ENCODE data around the gene JAZF1.
A peak's percentile ranks its signal among the peaks of the same experiment; 100 is the strongest.

JAZF1 gene

GRCh38 chr7:28064437-28064836 is 116.2 kb downstream of the JAZF1 start:
- H3K27me3 ChIP-seq (ENCODE audit: low read length), result no peaks in the 10 kb centered on the region
- no peaks in the 10 kb centered on the region for H3K9me2 ChIP-seq (replicated peaks; ENCODE audit: insufficient read depth, low read length)
- H3K36me3 ChIP-seq (ENCODE audit: low read length), result no peaks in the 10 kb centered on the region
- no peak overlapping the region for H3K9ac ChIP-seq (ENCODE audit: low read length)
- H3K27ac ChIP-seq (ENCODE audit: low read depth, low read length), result no peak overlapping the region
- H3K4me3 ChIP-seq (ENCODE audit: insufficient read depth, low read length, poor library complexity, severe bottlenecking), result no peak overlapping the region
- H4K20me1 ChIP-seq (ENCODE audit: low read depth, low read length), result peaks cover 31% of the 10 kb centered on the region
- no peak for TF ChIP-seq CTCF (IDR thresholded peaks at IDR 0.05; ENCODE audit: insufficient read depth, low read length, poor library complexity, severe bottlenecking)
- no peak for TF ChIP-seq EZH2phosphoT487 (conservative IDR thresholded peaks at IDR 0.05; ENCODE audit: low read length)
- H3K79me2 ChIP-seq (ENCODE audit: insufficient read depth, low read length), result no peaks in the 10 kb centered on the region
- no peak overlapping the region for H3K4me2 ChIP-seq (ENCODE audit: low read depth, low read length, poor library complexity, severe bottlenecking)
- H2AFZ ChIP-seq (ENCODE audit: low read depth, low read length, severe bottlenecking), result no peak overlapping the region
- H3K9me3 ChIP-seq (ENCODE audit: insufficient read depth, low read length), result no peaks in the 10 kb centered on the region
- H3F3A ChIP-seq (ENCODE audit: insufficient read depth), result no peaks in the 10 kb centered on the region

GRCh38 chr7:28062197-28062991 is 118.2 kb downstream of the JAZF1 start:
- no peaks in the 10 kb centered on the region for H3K36me3 ChIP-seq (ENCODE audit: low read length)
- no peak overlapping the region for H3K9ac ChIP-seq (ENCODE audit: low read length)
- H3K79me2 ChIP-seq (ENCODE audit: insufficient read depth, low read length), result no peaks in the 10 kb centered on the region
- no peaks in the 10 kb centered on the region for H3K27me3 ChIP-seq (ENCODE audit: low read length)
- peaks cover 31% of the 10 kb centered on the region for H4K20me1 ChIP-seq (ENCODE audit: low read depth, low read length)
- no peaks in the 10 kb centered on the region for H3K9me2 ChIP-seq (replicated peaks; ENCODE audit: insufficient read depth, low read length)
- H3K4me3 ChIP-seq (ENCODE audit: insufficient read depth, low read length, poor library complexity, severe bottlenecking), result no peak overlapping the region
- H3F3A ChIP-seq (ENCODE audit: insufficient read depth), result no peaks in the 10 kb centered on the region
- H3K9me3 ChIP-seq (ENCODE audit: insufficient read depth, low read length), result no peaks in the 10 kb centered on the region
- TF ChIP-seq EZH2phosphoT487 (conservative IDR thresholded peaks at IDR 0.05; ENCODE audit: low read length) (no peak), CTCF (IDR thresholded peaks at IDR 0.05; ENCODE audit: insufficient read depth, low read length, poor library complexity, severe bottlenecking) (peak; percentile 93)
- H3K4me2 ChIP-seq (ENCODE audit: low read depth, low read length, poor library complexity, severe bottlenecking), result no peak overlapping the region
- H3K27ac ChIP-seq (ENCODE audit: low read depth, low read length), result no peak overlapping the region
- H2AFZ ChIP-seq (ENCODE audit: low read depth, low read length, severe bottlenecking), result no peak overlapping the region

- H3K4me2 ChIP-seq (ENCODE audit: low read depth, low read length, poor library complexity, severe bottlenecking), result no peak overlapping the region
- H3K9me2 ChIP-seq (replicated peaks; ENCODE audit: insufficient read depth, low read length), result no peaks in the 10 kb centered on the region
- no peak for TF ChIP-seq EZH2phosphoT487 (conservative IDR thresholded peaks at IDR 0.05; ENCODE audit: low read length)
- TF ChIP-seq CTCF (IDR thresholded peaks at IDR 0.05; ENCODE audit: insufficient read depth, low read length, poor library complexity, severe bottlenecking), result no peak
- H3K79me2 ChIP-seq (ENCODE audit: insufficient read depth, low read length), result no peaks in the 10 kb centered on the region
- no peaks in the 10 kb centered on the region for H3K36me3 ChIP-seq (ENCODE audit: low read length)
- H3F3A ChIP-seq (ENCODE audit: insufficient read depth), result no peaks in the 10 kb centered on the region
- H3K27ac ChIP-seq (ENCODE audit: low read depth, low read length), result no peak overlapping the region
- H3K4me3 ChIP-seq (ENCODE audit: insufficient read depth, low read length, poor library complexity, severe bottlenecking), result no peak overlapping the region
- H4K20me1 ChIP-seq (ENCODE audit: low read depth, low read length), result peaks cover 31% of the 10 kb centered on the region
- H3K9ac ChIP-seq (ENCODE audit: low read length), result no peak overlapping the region
- H3K9me3 ChIP-seq (ENCODE audit: insufficient read depth, low read length), result no peaks in the 10 kb centered on the region
- no peaks in the 10 kb centered on the region for H3K27me3 ChIP-seq (ENCODE audit: low read length)
- no peak overlapping the region for H2AFZ ChIP-seq (ENCODE audit: low read depth, low read length, severe bottlenecking)
Measured at GRCh38 chr7:28061824-28062196, 118.8 kb downstream of the JAZF1 start.

All from SU-DHL-6 (cell line).